ENCODE measurements around the gene DCST2.
"Not testable (repeated sequence)": the region's sequence is repeated elsewhere in the genome, so short reads cannot be mapped to it uniquely, and the experiment has no call there.

Gene DCST2

DNA sequence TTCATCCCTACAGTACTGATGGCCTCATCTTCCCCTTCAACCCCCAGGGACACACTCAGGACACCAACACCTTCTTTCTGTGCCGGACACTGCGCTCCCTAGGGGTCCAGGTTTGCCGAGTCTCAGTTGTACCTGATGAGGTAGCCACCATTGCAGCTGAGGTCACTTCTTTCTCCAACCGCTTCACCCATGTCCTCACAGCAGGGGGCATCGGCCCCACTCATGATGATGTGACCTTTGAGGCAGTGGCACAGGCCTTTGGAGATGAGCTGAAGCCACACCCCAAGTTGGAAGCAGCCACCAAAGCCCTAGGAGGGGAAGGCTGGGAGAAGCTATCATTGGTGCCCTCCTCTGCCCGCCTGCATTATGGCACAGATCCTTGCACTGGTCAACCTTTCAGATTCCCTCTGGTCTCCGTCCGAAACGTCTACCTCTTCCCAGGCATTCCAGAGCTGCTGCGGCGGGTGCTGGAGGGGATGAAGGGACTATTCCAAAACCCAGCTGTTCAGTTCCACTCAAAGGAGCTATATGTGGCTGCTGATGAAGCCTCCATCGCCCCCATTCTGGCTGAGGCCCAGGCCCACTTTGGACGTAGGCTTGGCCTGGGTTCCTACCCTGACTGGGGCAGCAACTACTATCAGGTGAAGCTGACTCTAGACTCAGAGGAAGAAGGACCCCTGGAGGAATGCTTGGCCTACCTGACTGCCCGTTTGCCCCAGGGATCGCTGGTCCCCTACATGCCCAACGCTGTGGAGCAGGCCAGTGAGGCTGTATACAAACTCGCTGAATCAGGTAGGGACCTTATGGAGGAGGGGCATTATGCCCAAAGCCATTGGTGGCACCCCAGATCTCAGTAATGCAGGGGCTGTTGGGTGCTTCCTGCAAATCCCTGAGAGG is 45.3 kb downstream of the DCST2 start:
- no peak for ATAC-seq (replicated peaks)
- H3K9me3 Mint-ChIP-seq = no peaks in the 10 kb centered on the region

GRCh38 chr1:154987326-154987725 is 46.3 kb downstream of the DCST2 start:
- no peaks in the 10 kb centered on the region for H3K9me3 Mint-ChIP-seq
- ATAC-seq (replicated peaks) = no peak

More for the DNA sequence above, 45.3 kb downstream of the DCST2 start:
- no peaks in the 10 kb centered on the region for H3K27me3 Mint-ChIP-seq
- peaks cover 38 to 42% of the 10 kb centered on the region in 2 donors for H3K36me3 Mint-ChIP-seq
- no peak for DNase-seq
- H3K4me3 Mint-ChIP-seq = no peak overlapping the region
- peaks cover 19 to 34% of the 10 kb centered on the region in 2 donors for H3K4me1 Mint-ChIP-seq
- no peak overlapping the region for H3K27ac Mint-ChIP-seq

GRCh38 chr1:154986736-154987135 is 46.8 kb downstream of the DCST2 start:
- Mint-ChIP-seq H3K4me1 (peaks cover 17 to 34% of the 10 kb centered on the region in 2 donors), H3K36me3 (peaks cover 35 to 36% of the 10 kb centered on the region in 2 donors)
- not testable (repeated sequence) for H3K27ac Mint-ChIP-seq; DNase-seq; H3K9me3 Mint-ChIP-seq; H3K27me3 Mint-ChIP-seq; ATAC-seq (replicated peaks); H3K4me3 Mint-ChIP-seq

More at GRCh38 chr1:154987326-154987725, 46.3 kb downstream of the DCST2 start:
- Mint-ChIP-seq H3K36me3 (peaks cover 35 to 37% of the 10 kb centered on the region in 2 donors), H3K27me3 (no peaks in the 10 kb centered on the region), H3K27ac (no peak overlapping the region), H3K4me3 (no peak overlapping the region), H3K4me1 (peaks cover 18 to 34% of the 10 kb centered on the region in 2 donors)
- DNase-seq = no peak

DNA sequence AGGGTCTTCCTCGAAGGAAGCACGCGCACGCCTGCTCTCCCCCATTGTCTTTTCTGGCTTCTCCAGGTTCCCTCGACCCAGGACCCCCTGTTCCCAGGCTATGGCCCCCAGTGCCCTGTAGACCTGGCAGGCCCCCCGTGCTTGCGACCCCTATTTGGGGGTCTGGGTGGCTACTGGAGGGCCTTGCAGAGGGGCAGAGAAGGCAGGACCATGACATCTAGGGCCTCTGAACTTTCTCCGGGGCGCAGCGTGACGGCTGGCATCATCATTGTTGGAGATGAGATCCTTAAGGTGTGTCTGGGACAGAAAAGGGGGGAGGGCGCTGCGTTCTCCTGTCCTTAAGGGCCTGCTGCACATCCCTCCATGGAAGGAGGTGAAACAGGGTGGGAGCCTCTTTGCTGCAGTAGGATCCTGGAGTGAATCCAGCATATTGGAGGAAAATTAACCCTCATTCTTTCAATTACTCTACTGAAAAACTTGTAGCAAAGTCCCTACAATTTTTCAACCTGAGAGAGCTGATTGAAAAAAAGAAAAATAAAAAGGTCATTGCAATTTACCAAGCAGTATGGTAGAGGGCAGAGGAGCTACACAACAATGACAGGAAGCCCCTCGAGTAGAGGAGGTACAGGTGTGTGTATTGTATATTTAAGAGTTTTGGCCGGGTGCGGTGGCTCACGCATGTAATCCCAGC is 49.7 kb downstream of the DCST2 start:
- Mint-ChIP-seq H3K27me3 (no peaks in the 10 kb centered on the region), H3K9me3 (no peaks in the 10 kb centered on the region), H3K4me3 (no peak overlapping the region), H3K4me1 (peaks cover 12 to 21% of the 10 kb centered on the region in 2 donors), H3K27ac (peak overlapping the region; percentile 73), H3K36me3 (peaks cover 23 to 27% of the 10 kb centered on the region in 2 donors)
- ATAC-seq (replicated peaks) (no peak), DNase-seq (no peak)

GRCh38 chr1:154982897-154983648 is 50.5 kb downstream of the DCST2 start, which contains the start of gene FLAD1:
TSS of gene FLAD1 (plus strand) at chr1:154983344. CDS start at chr1:154983695, 351 bp downstream.
- H3K27me3 Mint-ChIP-seq = no peaks in the 10 kb centered on the region
- H3K9me3 Mint-ChIP-seq = no peaks in the 10 kb centered on the region

GRCh38 chr1:154982341-154982740 is 51.2 kb downstream of the DCST2 start:
- peaks cover 8 to 17% of the 10 kb centered on the region in 2 donors for H3K4me1 Mint-ChIP-seq
- no peaks in the 10 kb centered on the region for H3K9me3 Mint-ChIP-seq
- DNase-seq = no peak
- H3K36me3 Mint-ChIP-seq = peaks cover 14 to 17% of the 10 kb centered on the region in 2 donors
- ATAC-seq (replicated peaks) = no peak
- H3K4me3 Mint-ChIP-seq = no peak overlapping the region
- H3K27ac Mint-ChIP-seq = no peak overlapping the region
- no peaks in the 10 kb centered on the region for H3K27me3 Mint-ChIP-seq

More at GRCh38 chr1:154982897-154983648, 50.5 kb downstream of the DCST2 start, which contains the start of gene FLAD1:
- H3K4me3 Mint-ChIP-seq = no peak within 1 kb of the TSS
- H3K36me3 Mint-ChIP-seq = peaks cover 16 to 19% of the 10 kb centered on the region in 2 donors
- peak; percentile 97 for DNase-seq
- ATAC-seq (replicated peaks) = peak; percentile 100
- peak within 1 kb of the TSS; percentile 73 for H3K27ac Mint-ChIP-seq
- peaks cover 7 to 13% of the 10 kb centered on the region in 2 donors for H3K4me1 Mint-ChIP-seq

DNA sequence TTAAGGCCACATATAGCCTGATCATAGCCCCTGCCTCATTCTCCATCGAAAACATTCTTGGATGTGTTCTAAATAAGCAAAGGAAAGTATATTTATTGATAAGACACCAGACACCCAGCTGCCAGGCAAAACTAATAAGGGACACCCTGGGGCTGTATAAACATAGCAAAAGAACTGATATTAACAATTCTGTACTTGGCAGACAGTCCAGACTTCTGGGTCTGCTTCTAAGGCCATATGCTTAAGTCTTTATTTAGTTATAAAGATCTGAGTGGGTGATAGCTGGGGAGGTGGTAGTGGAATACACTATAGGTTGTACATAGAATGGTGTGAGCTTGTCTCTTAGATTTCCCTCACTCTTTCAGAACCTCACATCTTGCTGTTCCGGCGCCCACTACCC is 55.2 kb downstream of the DCST2 start:
- ATAC-seq (replicated peaks) (no peak), DNase-seq (no peak)
- Mint-ChIP-seq H3K4me1 (peaks cover 7 to 8% of the 10 kb centered on the region in 2 donors), H3K36me3 (peaks cover 10 to 13% of the 10 kb centered on the region in 2 donors), H3K4me3 (no peak overlapping the region), H3K27me3 (no peaks in the 10 kb centered on the region), H3K27ac (no peak overlapping the region), H3K9me3 (no peaks in the 10 kb centered on the region)

DNA sequence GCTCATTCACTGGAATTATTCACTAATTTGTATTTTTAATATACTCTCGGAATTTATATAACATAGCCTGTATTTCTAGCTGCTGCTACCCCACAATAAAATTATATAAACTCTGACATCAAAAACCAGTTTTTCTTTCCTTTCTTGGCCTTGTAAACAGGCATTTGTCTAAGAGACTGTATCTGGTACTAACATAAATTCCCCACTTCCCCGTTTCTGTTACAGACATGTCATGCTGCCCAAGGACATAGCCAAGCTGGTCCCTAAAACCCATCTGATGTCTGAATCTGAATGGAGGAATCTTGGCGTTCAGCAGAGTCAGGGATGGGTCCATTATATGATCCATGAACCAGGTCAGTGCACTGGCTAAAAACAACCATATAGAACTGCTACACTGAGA is 55.8 kb downstream of the DCST2 start:
- H3K9me3 Mint-ChIP-seq; H3K27me3 Mint-ChIP-seq; ATAC-seq (replicated peaks); DNase-seq; H3K4me3 Mint-ChIP-seq: not testable (repeated sequence)
- Mint-ChIP-seq H3K36me3 (peaks cover 10 to 13% of the 10 kb centered on the region in 2 donors), H3K4me1 (peaks cover 10% of the 10 kb centered on the region in 2 donors), H3K27ac (peak overlapping the region; percentile 81)

DNA sequence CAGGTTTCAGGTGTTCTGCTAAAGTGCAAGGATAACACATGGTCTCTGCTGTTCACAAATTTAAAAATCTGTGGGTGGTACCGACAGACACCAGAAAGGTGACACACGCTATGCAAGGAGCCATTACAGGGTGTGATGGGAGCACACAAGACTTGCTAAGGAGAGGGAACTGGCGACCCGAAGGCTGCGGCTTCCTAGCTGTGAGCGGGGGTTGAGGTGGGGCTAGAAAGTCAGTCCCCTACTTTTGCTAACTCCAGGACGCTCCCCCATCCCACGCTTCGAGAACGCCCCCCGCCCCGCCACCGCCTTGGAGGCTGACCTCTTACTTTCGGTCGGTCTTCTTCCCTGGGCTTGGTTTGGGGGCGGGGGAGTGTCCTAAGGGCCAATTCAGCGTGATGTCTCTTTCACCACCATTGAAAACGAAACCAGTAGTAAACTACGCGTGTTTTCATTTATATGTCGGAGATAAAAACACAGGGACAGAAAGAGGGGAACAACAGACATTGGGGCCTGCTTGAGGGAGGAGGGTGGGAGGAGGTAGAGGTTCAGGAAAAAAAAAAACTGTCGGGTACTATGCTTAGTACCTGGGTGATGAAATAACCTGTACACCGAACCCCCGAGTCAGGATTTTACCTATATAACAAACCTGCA is 58.0 kb downstream of the DCST2 start:
- no peaks in the 10 kb centered on the region for H3K27me3 Mint-ChIP-seq
- no peak overlapping the region for H3K4me3 Mint-ChIP-seq
- H3K36me3 Mint-ChIP-seq = peaks cover 12 to 24% of the 10 kb centered on the region in 2 donors
- ATAC-seq (replicated peaks) (peak; percentile 22 to 26), DNase-seq (peak; percentile 65)
- H3K27ac Mint-ChIP-seq = no peak overlapping the region
- H3K4me1 Mint-ChIP-seq = peaks cover 28 to 29% of the 10 kb centered on the region in 2 donors
- H3K9me3 Mint-ChIP-seq = no peaks in the 10 kb centered on the region

DNA sequence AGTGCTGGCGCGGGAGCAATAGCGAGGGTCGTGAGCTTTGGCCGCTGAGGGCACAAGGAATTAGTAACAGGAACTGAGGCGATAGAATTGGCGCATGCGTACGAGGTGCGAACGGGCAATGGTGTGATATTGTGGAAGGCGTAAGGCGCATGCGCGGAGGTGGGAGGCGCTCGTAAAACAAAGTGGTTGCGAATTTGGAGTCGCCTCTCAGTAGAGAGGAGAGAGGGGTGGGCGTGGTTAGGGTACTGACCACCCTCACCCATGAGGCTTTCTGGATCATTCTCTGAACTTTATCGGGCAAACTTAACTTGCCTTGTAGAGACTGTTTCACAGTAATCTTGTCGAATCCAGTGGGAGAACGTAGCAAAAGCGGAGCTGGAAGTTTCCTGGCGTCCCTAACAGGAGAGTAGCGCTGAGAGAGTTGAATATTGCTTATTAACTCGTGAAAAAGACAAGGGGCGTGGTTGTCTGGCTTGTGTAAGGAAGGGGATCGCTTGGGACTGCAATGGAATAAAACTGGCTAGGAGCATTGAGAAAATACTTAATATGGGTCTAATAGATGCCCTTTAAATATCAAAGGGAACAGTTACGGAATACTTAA is 58.7 kb downstream of the DCST2 start:
- peaks cover 28 to 35% of the 10 kb centered on the region in 2 donors for H3K4me1 Mint-ChIP-seq
- no peak overlapping the region for H3K4me3 Mint-ChIP-seq
- peaks cover 12 to 24% of the 10 kb centered on the region in 2 donors for H3K36me3 Mint-ChIP-seq
- ATAC-seq (replicated peaks) = peak; percentile 60 to 67
- no peak overlapping the region for H3K27ac Mint-ChIP-seq
- no peaks in the 10 kb centered on the region for H3K9me3 Mint-ChIP-seq
- no peaks in the 10 kb centered on the region for H3K27me3 Mint-ChIP-seq
- peak; percentile 93 for DNase-seq

DNA sequence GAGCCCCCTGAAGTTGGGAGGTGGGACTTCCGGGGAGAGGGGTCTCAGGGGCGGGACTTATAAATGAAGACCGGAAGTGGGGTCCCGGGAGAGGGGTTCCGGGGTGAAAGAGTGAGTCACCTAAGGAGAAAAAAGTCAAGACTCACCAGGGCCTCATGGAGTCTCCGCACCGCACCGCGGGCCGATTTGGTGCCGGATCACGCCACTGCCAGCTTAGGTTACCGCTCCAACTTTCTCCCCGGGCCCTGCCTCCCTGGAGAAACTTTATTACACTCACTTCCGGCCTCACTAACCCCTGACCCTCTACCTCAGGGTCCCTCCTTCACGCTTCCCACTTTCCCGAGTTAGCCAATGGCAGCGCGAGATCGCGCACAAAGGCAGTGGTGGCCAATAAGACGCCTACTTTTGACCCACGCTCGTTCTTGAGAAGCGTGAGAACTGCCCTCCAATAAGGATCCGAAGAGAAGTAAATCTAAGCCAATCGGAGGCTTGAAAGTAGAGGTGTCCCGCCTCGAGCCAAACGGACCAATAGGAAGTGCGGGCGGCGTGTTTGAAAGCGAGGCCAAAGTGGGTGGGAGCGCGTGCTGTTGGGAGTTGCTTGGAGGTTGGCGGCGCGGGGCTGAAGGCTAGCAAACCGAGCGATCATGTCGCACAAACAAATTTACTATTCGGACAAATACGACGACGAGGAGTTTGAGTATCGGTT is 59.3 kb downstream of the DCST2 start, which contains the start of gene CKS1B:
Gene CKS1B, plus strand, starts transcription at position 580 of the 706 bp plus-strand sequence. Its CDS starts 65 bp downstream, at position 645.
- no peaks in the 10 kb centered on the region for H3K9me3 Mint-ChIP-seq
- DNase-seq = peak; percentile 98
- H3K27me3 Mint-ChIP-seq = no peaks in the 10 kb centered on the region

GRCh38 chr1:154973344-154974101 is 60.1 kb downstream of the DCST2 start:
- DNase-seq (peak; percentile 91), ATAC-seq (replicated peaks) (peak; percentile 30 to 35)
- H3K36me3 Mint-ChIP-seq = peaks cover 20 to 30% of the 10 kb centered on the region in 2 donors
- H3K4me3 Mint-ChIP-seq = no peak overlapping the region
- H3K27ac Mint-ChIP-seq = no peak overlapping the region
- no peaks in the 10 kb centered on the region for H3K27me3 Mint-ChIP-seq
- H3K4me1 Mint-ChIP-seq = peaks cover 37 to 49% of the 10 kb centered on the region in 2 donors
- no peaks in the 10 kb centered on the region for H3K9me3 Mint-ChIP-seq

More for the DNA sequence above, 59.3 kb downstream of the DCST2 start, which contains the start of gene CKS1B:
- Mint-ChIP-seq H3K4me3 (no peak within 1 kb of the TSS), H3K4me1 (peaks cover 33 to 42% of the 10 kb centered on the region in 2 donors), H3K36me3 (peaks cover 14 to 25% of the 10 kb centered on the region in 2 donors), H3K27ac (no peak within 1 kb of the TSS)
- peak; percentile 83 to 84 for ATAC-seq (replicated peaks)
